Measurements from ENCODE around the gene GPR68.

GPR68 gene

GRCh38 chr14:91244501-91244901, at the start of gene GPR68:
Gene GPR68 (minus strand): TSS chr14:91244704. CDS start chr14:91235050, 9,654 bp downstream.
- DNase-seq (ENCODE audit: low read depth, low spot score): peak; percentile 58

GRCh38 chr14:91294153-91294552, 49.6 kb upstream of the GPR68 start:
- DNase-seq (ENCODE audit: low read depth, low spot score): no peak

DNA sequence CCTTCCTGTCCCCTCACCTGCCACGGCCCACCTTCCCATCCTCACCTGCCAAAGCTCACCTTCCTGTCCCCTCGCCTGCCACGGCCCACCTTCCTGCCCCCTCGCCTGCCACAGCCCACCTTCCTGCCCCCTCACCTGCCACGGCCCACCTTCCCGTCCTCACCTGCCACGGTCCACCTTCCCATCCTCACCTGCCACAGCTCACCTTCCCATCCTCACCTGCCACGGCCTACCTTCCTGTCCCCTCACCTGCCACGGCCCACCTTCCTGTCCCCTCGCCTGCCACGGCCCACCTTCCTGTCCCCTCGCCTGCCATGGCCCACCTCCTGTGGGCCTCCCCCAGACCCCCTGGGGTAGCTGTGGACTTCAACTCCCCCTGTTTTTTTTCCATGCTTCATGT, 48.8 kb upstream of the GPR68 start:
- no peak for DNase-seq (ENCODE audit: low read depth, low spot score)

GRCh38 chr14:91292491-91292890, 48.0 kb upstream of the GPR68 start:
- DNase-seq (ENCODE audit: low read depth, low spot score): no peak

GRCh38 chr14:91291786-91292405, 47.4 kb upstream of the GPR68 start:
- DNase-seq (ENCODE audit: low read depth, low spot score): no peak

DNA sequence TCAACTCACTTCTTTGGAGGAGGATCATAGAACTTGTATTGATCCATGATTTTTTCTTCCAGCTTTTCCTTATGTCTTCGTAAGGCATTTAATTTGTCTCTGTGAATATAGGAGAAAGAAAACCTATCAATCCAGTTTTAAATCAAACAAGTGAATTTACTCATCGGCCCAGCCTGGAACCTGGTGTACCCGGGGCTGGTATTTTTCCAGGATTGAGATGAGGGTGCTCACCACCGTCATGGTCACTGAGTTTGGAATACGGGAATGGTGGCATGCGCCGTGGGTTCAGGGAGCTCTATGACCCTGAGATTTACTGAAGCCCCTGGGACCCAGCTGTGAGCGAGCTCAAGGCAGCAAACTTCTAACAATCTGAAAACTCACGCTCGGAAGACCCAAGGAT, 46.5 kb upstream of the GPR68 start:
- DNase-seq (ENCODE audit: low read depth, low spot score): no peak

DNA sequence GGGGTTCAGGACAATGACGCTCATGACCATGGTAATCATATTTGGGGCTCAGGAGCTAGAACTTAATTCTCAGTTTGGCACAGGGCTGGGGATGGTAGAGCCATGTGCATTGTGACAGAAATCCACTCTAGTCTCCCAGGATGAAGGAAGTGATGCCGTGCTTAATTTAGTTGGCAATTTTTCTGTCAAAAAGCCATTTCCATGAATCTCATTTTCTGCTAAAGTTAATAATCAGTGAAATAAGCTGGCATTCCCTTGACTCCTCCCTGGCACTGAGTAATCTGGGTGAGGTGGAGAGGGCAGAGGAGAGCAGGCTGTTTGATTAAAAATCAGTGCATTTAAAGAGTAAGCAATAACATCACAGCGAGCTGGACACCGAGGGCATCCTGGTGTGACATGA, 45.0 kb upstream of the GPR68 start:
- DNase-seq (ENCODE audit: low read depth, low spot score): no peak

GRCh38 chr14:91288876-91289275, 44.4 kb upstream of the GPR68 start:
- DNase-seq (ENCODE audit: low read depth, low spot score): no peak

DNA sequence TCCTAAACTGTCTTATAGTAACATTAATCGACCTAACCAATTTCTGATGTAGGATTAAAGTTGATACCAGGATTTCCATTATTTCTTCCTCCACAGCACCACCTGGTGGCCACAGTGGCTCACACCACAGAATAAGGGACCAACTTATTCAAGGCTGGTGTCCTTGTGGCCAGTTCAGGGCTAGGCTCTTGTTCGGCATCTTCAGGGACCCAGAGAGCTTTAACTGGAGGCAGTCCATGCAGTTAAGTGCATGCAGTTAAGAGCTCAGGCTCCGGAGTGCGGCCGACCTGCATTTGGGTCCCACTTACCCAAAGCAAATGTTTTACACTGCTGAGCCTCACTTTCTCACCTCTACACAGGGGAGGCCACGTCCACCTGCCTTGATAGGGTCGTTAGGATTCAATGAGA, 42.0 kb upstream of the GPR68 start:
- peak; percentile 86 for DNase-seq (ENCODE audit: low read depth, low spot score)

DNA sequence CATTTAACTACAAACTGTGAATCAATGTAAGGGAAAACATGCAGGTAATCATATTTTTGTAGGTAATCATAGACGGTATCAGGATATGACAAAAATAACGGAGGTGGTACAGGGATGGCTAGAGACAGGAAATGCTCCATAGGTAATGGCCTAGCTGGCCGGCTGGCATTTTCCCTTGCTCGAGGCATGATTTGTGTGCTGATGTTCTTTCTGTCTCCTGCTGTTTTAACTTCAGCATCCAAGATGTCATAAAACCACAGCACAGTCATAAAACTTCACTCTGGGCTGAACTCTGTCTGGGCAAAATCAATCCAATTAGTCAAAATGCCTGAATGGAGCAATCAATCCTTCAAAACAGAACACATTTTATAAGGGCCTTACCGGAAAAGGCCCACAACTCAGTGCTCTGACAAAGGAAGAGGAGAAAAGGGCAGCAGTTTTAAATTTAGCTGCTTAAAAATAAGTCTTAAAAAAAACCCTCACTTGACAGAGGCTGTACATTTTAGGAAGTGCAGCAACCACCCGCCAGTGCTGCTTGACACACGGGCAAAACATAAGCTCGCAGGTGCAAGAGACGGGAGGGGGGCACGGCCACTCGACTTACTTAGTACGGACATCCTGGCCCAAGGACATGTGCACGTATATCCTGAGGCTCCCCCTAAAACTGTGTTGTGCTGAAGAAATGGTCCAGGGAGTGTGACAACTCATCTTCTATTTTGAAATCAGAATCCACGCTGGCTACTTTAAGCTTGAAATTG, 40.5 kb upstream of the GPR68 start:
- no peak for DNase-seq (ENCODE audit: low read depth, low spot score)

DNA sequence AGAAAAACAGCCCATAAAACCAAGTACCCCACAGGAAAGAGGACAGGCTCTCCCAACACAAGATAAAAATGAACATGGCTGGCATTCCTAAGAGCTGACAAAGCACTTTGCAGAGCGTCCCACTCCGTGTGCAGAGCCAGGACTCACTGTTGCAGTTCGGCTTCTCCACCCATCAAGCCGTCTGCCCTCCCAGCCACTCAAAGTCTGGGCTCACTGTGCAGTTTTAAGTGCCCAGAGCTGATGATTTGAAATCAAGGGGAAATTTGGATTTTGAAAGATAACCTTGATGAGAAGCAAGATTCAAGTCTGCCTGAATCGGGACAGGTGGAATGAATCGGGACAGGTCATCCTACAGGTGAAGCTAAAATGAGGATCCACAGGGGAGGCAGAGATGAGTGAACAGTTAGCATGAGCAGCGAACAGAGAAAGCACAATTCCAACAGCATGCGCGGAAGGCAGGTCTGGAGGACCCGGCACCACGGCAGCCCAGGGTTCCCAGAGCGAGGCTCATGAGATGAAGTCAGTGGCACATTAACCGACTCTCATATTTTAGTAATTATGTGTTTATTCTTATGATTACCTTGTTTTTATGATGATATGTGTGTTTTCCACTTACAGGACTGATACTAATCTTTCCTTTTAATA, 39.8 kb upstream of the GPR68 start:
- DNase-seq (ENCODE audit: low read depth, low spot score): peak; percentile 52

- DNase-seq (ENCODE audit: low read depth, low spot score): peak; percentile 11
Measured at GRCh38 chr14:91283666-91284065, 39.2 kb upstream of the GPR68 start.

DNA sequence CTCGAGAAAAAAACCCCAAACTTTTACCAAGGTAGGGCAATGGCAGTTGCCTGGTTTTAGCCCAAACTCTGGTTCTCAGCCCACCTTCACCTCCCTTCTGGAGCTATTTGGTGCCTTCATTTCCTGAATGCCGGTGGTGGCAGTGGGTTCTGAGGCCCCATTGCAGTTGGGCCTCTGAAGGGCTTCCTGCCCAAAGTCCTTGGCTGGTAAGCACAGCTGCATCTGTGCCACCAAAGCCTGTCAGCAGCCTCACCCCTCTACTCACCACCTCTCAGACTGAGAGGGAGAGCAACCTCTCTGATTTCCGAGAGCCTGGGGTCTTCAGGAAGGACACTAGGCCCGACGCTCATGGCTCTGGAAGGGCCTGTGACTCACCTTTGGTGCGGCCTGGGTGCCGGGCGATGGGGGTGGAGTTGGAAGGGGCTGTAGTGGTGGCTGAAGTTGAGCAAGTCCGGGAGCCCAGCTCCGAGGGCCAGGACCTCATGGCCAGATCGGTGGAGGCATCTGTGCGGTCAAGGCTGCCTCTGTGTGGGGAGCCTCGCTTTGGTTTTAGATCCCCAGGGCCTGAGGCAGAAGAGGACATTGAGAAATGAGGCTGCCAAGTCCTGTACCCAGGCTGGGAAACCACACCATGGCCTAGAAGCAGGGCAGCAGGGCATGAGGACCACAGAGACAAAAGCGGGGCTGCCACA, 38.6 kb upstream of the GPR68 start:
- DNase-seq (ENCODE audit: low read depth, low spot score): no peak

DNA sequence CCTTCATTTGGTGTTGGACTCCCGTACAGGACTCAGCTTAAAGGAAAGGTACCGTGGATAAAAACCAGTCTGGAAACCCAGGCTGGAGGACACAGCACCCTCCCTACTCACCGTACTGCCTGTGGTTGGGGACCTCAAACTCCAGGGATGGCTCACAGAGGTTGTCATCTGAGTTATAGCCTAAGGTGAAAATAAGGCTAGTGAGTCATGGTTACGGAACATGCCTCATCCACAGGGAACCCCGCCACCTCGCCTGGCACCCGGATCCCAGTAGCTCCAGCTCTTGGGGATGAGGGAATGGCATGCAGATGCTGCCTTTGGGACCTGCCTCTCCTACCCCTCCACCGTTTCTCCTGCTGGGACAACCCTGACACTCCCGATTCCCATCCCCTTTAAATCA, 36.8 kb upstream of the GPR68 start:
- DNase-seq (ENCODE audit: low read depth, low spot score): no peak

- DNase-seq (ENCODE audit: low read depth, low spot score): no peak
Measured at GRCh38 chr14:91280129-91280528, 35.6 kb upstream of the GPR68 start.

GRCh38 chr14:91279354-91279753, 34.9 kb upstream of the GPR68 start:
- DNase-seq (ENCODE audit: low read depth, low spot score): no peak

GRCh38 chr14:91278383-91278715, 33.8 kb upstream of the GPR68 start:
- DNase-seq (ENCODE audit: low read depth, low spot score): no peak

DNA sequence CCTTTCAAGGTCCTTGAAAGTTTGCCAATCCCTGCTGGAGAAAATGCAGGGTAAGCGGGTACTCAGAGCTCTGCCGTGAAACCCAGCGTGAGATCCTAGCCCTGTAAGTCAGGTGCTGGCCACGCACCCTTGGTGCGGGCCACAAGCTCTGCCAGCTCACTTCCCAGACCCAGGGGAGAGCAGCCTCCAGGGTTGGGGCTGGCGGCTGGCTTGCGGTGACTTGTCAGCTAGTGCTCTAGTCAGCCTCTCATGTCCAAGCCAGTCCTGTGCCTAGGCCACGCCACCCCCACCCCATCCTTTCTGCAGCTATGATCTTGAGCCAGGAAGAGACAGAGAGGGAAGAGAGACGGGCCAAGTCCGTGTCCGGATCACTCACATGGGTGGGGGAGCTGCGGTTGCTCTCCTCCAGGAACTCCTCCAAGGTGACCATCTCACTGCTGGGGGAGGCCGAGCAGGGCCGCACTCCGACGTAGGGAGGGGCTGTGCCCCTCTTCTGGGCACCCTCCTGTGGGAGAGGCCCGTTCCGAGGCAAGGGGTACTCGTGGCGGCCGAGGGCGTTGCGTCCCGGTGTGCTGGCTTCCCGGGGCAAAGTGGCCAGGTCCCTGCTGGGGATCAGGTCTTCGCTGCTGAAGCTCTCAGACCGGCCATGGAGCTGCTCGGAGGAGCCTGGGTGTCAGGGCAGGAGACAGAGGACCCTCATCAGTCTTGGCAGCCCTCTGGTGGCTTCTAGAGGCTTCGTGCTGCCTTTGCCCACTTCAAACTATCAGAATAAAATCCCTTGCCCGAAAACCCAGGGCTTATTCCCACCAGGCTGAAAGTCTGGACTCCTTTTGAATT, 33.3 kb upstream of the GPR68 start:
- no peak for DNase-seq (ENCODE audit: low read depth, low spot score)

GRCh38 chr14:91274796-91275195, 30.3 kb upstream of the GPR68 start:
- no peak for DNase-seq (ENCODE audit: low read depth, low spot score)

- DNase-seq (ENCODE audit: low read depth, low spot score): no peak
Measured at GRCh38 chr14:91273885-91274273, 29.4 kb upstream of the GPR68 start.

GRCh38 chr14:91273273-91273884, 28.9 kb upstream of the GPR68 start:
- no peak for DNase-seq (ENCODE audit: low read depth, low spot score)

Measured in ELF-1 (cell line).